ENCODE results near the gene CHRND.

DNA sequence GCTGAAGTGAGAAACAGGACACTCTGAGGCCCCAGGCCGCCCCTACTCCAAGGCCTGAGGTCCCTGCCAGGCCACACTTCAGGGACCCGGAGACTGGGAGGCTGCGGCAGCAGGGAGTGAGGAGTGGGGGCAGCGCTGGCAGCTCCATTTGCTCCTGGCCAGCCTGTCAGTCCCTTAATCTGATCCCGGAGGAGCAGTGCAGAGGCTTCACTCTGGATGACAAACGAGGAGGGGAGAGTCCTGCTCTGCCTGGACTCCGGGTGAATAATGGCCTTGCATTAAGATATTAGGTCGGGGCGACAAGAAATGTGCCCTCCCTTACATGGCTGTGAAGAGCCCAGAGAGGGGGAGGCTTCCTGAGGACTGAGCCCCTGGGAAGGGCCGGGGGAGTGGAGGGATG is 20.1 kb upstream of the CHRND start:
- TF ChIP-seq CTCF (IDR thresholded peaks at IDR 0.05; ENCODE audit: low read depth, low read length, missing input control): no peak
- TF ChIP-seq HNF4A (conservative IDR thresholded peaks at IDR 0.05): no peak
- TF ChIP-seq RAD21 (IDR thresholded peaks at IDR 0.05): no peak
- TF ChIP-seq MAX (IDR thresholded peaks at IDR 0.05): no peak
- TF ChIP-seq EGR1 (IDR thresholded peaks at IDR 0.05; ENCODE audit: low read depth in 2 of 2): no peak
- TF ChIP-seq SP1 (IDR thresholded peaks at IDR 0.05): no peak
- no peak for TF ChIP-seq GABPA (IDR thresholded peaks at IDR 0.05 in 1 of 2, conservative IDR thresholded peaks at IDR 0.05 in 1 of 2)
- no peak for TF ChIP-seq JUND (IDR thresholded peaks at IDR 0.05)

Measured in liver (tissue), 3 donors.